WI38 (cell line): ENCODE data around the gene TPMT.

Experiments
- H3K4me3 ChIP-seq: 2 replicates; pipeline ENCODE4 v1.5.1; 2011; ENCODE audit warnings: low read depth, mild to moderate bottlenecking, control low read depth, low read length
- CTCF ChIP-seq: IDR thresholded peaks from 2 replicates; pipeline ENCODE4 v1.5.1; 2012; ENCODE audit warnings: low read depth, mild to moderate bottlenecking, control low read depth, low read length

The TPMT gene

GRCh38 chr6:18110162-18110561 is 44.7 kb downstream of the TPMT start:
- TF ChIP-seq CTCF = no peak

GRCh38 chr6:18107061-18107460 is 47.8 kb downstream of the TPMT start:
- no peak for TF ChIP-seq CTCF
- no peak overlapping the region for H3K4me3 ChIP-seq

More at GRCh38 chr6:18110162-18110561, 44.7 kb downstream of the TPMT start:
- no peak overlapping the region for H3K4me3 ChIP-seq

GRCh38 chr6:18102783-18103509 is 51.9 kb downstream of the TPMT start:
- no peak for TF ChIP-seq CTCF
- no peak overlapping the region for H3K4me3 ChIP-seq

- TF ChIP-seq CTCF = no peak
- H3K4me3 ChIP-seq = no peak overlapping the region
Measured at GRCh38 chr6:18101873-18102272, 53.0 kb downstream of the TPMT start.

- H3K4me3 ChIP-seq = no peak overlapping the region
- TF ChIP-seq CTCF = no peak
Measured at GRCh38 chr6:18101271-18101670, 53.6 kb downstream of the TPMT start.

- no peak for TF ChIP-seq CTCF
- no peak overlapping the region for H3K4me3 ChIP-seq
Measured at GRCh38 chr6:18100296-18100695, 54.6 kb downstream of the TPMT start.

- TF ChIP-seq CTCF = no peak
- H3K4me3 ChIP-seq = no peak overlapping the region
Measured at GRCh38 chr6:18099511-18099910, 55.4 kb downstream of the TPMT start.
